Measurements from ENCODE around the gene EFCAB6.

DNA sequence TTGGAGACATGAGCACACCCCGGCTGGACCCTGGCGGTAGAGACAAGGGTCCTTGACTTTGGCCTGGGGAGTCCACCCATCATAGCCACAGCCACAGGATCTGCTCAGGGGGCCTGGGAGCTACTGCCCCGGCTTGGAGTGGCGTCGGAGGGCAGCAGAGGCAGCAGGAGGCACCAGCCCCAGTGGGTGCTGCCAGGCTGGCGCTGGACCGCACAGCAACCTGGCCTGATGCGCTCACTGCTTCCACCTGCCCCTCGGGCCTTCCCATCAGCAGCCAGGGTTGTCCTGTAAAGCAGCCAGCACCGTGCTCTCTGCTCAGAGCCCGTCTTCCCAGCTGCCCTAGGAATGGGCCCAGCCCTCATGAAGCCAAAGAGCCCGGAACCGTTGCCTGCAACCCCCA, 28.3 kb upstream of the EFCAB6 start:
- TF ChIP-seq, protein P1, sequence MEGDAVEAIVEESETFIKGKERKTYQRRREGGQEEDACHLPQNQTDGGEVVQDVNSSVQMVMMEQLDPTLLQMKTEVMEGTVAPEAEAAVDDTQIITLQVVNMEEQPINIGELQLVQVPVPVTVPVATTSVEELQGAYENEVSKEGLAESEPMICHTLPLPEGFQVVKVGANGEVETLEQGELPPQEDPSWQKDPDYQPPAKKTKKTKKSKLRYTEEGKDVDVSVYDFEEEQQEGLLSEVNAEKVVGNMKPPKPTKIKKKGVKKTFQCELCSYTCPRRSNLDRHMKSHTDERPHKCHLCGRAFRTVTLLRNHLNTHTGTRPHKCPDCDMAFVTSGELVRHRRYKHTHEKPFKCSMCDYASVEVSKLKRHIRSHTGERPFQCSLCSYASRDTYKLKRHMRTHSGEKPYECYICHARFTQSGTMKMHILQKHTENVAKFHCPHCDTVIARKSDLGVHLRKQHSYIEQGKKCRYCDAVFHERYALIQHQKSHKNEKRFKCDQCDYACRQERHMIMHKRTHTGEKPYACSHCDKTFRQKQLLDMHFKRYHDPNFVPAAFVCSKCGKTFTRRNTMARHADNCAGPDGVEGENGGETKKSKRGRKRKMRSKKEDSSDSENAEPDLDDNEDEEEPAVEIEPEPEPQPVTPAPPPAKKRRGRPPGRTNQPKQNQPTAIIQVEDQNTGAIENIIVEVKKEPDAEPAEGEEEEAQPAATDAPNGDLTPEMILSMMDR (IDR thresholded peaks at IDR 0.05): no peak
- TF ChIP-seq SMC3 (IDR thresholded peaks at IDR 0.05): no peak
- TF ChIP-seq PHF8 (IDR thresholded peaks at IDR 0.05; ENCODE audit: borderline replicate concordance, low read depth): no peak
- no peak for TF ChIP-seq POLR2AphosphoS2 (conservative IDR thresholded peaks at IDR 0.05; ENCODE audit: low read length)
- TF ChIP-seq RARB (CRISPR knock-in tag; IDR thresholded peaks at IDR 0.05): no peak
